ENCODE results near the gene ELF1. TPM values are rescaled to one million over a fixed set of nuclear protein-coding genes. Genes with fewer than 3 reads are reported as not detected.

The ELF1 gene
- polyA plus RNA-seq, 1 of the 3 experiments (the other 2 are of a cell fraction), result 11.1 TPM

DNA sequence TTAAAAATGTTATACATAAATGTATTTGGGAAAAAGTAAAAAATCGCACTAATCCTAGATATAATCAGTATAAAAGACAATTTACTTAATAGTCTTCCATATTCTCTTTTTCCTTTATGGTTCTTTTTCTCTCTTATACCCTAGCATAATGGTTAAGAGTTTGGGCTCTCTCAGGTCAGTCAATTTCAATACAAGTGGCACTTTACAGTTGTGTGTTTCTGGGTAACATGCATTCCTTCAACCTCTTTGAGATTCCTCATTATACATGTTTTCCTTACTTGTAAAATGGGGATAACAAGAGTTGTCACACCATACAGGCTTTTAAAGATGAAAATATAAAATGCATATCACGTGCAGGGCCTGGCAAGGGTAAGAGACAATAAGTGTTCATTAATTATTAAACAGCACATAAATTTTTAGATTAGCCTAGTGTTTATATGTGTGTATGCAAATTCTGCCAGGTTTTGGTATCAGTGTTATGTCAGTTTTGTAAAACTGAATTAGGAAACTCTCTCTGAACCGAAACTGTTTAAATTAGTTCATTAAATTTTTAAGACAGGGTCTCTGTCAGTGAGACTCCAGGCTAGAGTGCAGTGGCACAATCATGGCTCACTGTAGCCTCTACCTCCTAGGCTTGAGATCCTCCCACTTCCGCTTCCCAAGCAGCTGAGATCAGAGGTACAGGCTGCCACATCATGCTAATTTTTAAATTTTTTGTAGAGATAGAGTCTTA lies 49.8 kb downstream of the ELF1 start:
- H3K4me1 ChIP-seq (ENCODE audit: control insufficient read depth in 1 of 2, insufficient read depth in 2 of 2, low read depth in 1 of 2, low read length in 1 of 2), result no peaks in the 10 kb centered on the region; a peak in 2 of 4 replicates
- no peaks in the 10 kb centered on the region for H3K9me2 ChIP-seq
- no peaks in the 10 kb centered on the region for H3K9me3 ChIP-seq
- TF ChIP-seq, protein P1, sequence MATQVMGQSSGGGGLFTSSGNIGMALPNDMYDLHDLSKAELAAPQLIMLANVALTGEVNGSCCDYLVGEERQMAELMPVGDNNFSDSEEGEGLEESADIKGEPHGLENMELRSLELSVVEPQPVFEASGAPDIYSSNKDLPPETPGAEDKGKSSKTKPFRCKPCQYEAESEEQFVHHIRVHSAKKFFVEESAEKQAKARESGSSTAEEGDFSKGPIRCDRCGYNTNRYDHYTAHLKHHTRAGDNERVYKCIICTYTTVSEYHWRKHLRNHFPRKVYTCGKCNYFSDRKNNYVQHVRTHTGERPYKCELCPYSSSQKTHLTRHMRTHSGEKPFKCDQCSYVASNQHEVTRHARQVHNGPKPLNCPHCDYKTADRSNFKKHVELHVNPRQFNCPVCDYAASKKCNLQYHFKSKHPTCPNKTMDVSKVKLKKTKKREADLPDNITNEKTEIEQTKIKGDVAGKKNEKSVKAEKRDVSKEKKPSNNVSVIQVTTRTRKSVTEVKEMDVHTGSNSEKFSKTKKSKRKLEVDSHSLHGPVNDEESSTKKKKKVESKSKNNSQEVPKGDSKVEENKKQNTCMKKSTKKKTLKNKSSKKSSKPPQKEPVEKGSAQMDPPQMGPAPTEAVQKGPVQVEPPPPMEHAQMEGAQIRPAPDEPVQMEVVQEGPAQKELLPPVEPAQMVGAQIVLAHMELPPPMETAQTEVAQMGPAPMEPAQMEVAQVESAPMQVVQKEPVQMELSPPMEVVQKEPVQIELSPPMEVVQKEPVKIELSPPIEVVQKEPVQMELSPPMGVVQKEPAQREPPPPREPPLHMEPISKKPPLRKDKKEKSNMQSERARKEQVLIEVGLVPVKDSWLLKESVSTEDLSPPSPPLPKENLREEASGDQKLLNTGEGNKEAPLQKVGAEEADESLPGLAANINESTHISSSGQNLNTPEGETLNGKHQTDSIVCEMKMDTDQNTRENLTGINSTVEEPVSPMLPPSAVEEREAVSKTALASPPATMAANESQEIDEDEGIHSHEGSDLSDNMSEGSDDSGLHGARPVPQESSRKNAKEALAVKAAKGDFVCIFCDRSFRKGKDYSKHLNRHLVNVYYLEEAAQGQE (IDR thresholded peaks at IDR 0.05; ENCODE audit: low read depth, low read length), result no peak
- TF ChIP-seq, protein P2, sequence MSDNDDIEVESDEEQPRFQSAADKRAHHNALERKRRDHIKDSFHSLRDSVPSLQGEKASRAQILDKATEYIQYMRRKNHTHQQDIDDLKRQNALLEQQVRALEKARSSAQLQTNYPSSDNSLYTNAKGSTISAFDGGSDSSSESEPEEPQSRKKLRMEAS (IDR thresholded peaks at IDR 0.05; ENCODE audit: low read depth), result no peak
- no peak for TF ChIP-seq SMC3 (IDR thresholded peaks at IDR 0.05; ENCODE audit: low read depth, low read length)
- no peak for TF ChIP-seq YY1 (IDR thresholded peaks at IDR 0.05; ENCODE audit: low read depth)
- TF ChIP-seq FOXJ3 (CRISPR knock-in tag; IDR thresholded peaks at IDR 0.05), result no peak
- TF ChIP-seq MEF2A (IDR thresholded peaks at IDR 0.05; ENCODE audit: borderline replicate concordance, low read depth), result no peak
- POLR2A ChIA-PET, result no interaction called here
- H3K27ac ChIP-seq (ENCODE audit: low read depth in 2 of 2, low read length in 1 of 2), result no peak overlapping the region
- CTCF ChIA-PET, result interaction anchor here (0.8 kb wide), 1 partner anchor 24 kb away, joined by 3 read pairs; no protein-coding TSS in a partner anchor
- H3K27me3 ChIP-seq (ENCODE audit: insufficient read depth), result no peaks in the 10 kb centered on the region
- DNase-seq, result no peak
- H3K36me3 ChIP-seq (replicated peaks in 1 of 2; ENCODE audit: control insufficient read depth in 1 of 2, insufficient read depth in 2 of 2, low read length in 1 of 2), result no peaks in the 10 kb centered on the region
- no peak overlapping the region for H3K4me2 ChIP-seq
- no peaks in the 10 kb centered on the region for H3F3A ChIP-seq (replicated peaks; ENCODE audit: insufficient read depth)
- H3K4me3 ChIP-seq (ENCODE audit: low read depth in 2 of 2, low read length in 1 of 2), result no peak overlapping the region
- H3K79me2 ChIP-seq (ENCODE audit: insufficient read depth), result peaks cover 50% of the 10 kb centered on the region
- 92% methylated on average over 4 of the region's 4 CpGs for WGBS (ENCODE audit: low lambda C conversion rate)
- peaks cover 19% of the 10 kb centered on the region for H4K20me1 ChIP-seq (ENCODE audit: insufficient read depth)
- no peak overlapping the region for H2AFZ ChIP-seq (ENCODE audit: low read depth)
- H3K9ac ChIP-seq, result no peak overlapping the region

DNA sequence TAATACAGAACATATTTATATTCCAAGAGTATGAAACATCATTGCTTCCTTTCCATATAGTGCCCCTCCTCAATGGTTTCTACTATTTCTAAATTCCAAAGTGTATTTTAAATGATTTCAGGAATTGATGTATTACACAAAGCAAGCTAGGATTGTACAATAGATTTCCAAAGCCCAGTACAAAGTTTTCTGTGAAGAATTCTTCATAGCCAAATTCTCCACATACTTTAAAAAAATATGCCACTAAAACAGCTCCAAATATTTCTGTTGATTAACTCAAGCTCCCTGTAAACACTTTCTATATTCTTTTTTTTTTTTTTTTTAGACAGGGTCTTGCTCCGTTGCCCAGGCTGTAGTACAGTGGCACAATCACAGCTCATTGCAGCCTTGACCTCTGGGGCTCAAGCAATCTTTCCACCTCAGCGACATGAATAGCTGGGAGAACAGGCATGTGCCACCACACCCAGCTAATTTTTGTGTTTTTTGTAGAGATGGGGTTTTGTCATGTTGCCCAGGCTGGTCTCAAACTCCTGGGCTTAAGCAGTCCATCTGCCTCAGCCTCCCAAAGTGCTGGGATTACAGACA lies 50.6 kb downstream of the ELF1 start:
- TF ChIP-seq, protein P3, sequence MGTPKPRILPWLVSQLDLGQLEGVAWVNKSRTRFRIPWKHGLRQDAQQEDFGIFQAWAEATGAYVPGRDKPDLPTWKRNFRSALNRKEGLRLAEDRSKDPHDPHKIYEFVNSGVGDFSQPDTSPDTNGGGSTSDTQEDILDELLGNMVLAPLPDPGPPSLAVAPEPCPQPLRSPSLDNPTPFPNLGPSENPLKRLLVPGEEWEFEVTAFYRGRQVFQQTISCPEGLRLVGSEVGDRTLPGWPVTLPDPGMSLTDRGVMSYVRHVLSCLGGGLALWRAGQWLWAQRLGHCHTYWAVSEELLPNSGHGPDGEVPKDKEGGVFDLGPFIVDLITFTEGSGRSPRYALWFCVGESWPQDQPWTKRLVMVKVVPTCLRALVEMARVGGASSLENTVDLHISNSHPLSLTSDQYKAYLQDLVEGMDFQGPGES (IDR thresholded peaks at IDR 0.05; ENCODE audit: low read depth, low read length), result no peak
- TF ChIP-seq, protein P4, sequence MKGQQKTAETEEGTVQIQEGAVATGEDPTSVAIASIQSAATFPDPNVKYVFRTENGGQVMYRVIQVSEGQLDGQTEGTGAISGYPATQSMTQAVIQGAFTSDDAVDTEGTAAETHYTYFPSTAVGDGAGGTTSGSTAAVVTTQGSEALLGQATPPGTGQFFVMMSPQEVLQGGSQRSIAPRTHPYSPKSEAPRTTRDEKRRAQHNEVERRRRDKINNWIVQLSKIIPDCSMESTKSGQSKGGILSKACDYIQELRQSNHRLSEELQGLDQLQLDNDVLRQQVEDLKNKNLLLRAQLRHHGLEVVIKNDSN (IDR thresholded peaks at IDR 0.05; ENCODE audit: borderline replicate concordance, low read depth), result no peak
- TF ChIP-seq MXI1 (IDR thresholded peaks at IDR 0.05; ENCODE audit: low read depth, low read length), result no peak
- no peak for TF ChIP-seq TCF12 (IDR thresholded peaks at IDR 0.05)
- no peak for TF ChIP-seq YY1 (IDR thresholded peaks at IDR 0.05; ENCODE audit: low read depth)
- no peak for TF ChIP-seq RAD21 (IDR thresholded peaks at IDR 0.05; ENCODE audit: low read length)
- TF ChIP-seq, protein P2 (IDR thresholded peaks at IDR 0.05; ENCODE audit: low read depth), result no peak

More for the DNA sequence above, 50.6 kb downstream of the ELF1 start:
- Histone ChIP-seq H3K79me2 (ENCODE audit: insufficient read depth) (peaks cover 51% of the 10 kb centered on the region), H4K20me1 (ENCODE audit: insufficient read depth) (peaks cover 19% of the 10 kb centered on the region), H3K9me2 (no peaks in the 10 kb centered on the region), H3K4me1 (ENCODE audit: control insufficient read depth in 1 of 2, insufficient read depth in 2 of 2, low read depth in 1 of 2, low read length in 1 of 2) (no peaks in the 10 kb centered on the region; a peak in 2 of 4 replicates), H3K9me3 (no peaks in the 10 kb centered on the region), H3K9ac (no peak overlapping the region), H3K4me3 (ENCODE audit: low read depth in 2 of 2, low read length in 1 of 2) (no peak overlapping the region), H2AFZ (ENCODE audit: low read depth) (no peak overlapping the region), H3F3A (replicated peaks; ENCODE audit: insufficient read depth) (no peaks in the 10 kb centered on the region), H3K27ac (ENCODE audit: low read depth in 2 of 2, low read length in 1 of 2) (no peak overlapping the region), H3K27me3 (ENCODE audit: insufficient read depth) (no peaks in the 10 kb centered on the region), H3K4me2 (no peak overlapping the region), H3K36me3 (replicated peaks in 1 of 2; ENCODE audit: control insufficient read depth in 1 of 2, insufficient read depth in 2 of 2, low read length in 1 of 2) (no peaks in the 10 kb centered on the region)
- DNase-seq, result no peak
- ChIA-PET POLR2A (no interaction called here), CTCF (interaction anchor here (1.1 to 1.4 kb wide), 2 partner anchors 47 to 94 kb away, joined by 3 read pairs; no protein-coding TSS in a partner anchor)
- 93% methylated on average over 2 of the region's 2 CpGs for WGBS (ENCODE audit: low lambda C conversion rate)

Measured in SK-N-SH (cell line).